ENCODE results near the gene CPLX3. TPM values are rescaled to one million over a fixed set of nuclear protein-coding genes. Genes with fewer than 3 reads are reported as not detected.

The CPLX3 gene
- total RNA-seq, 4 donors from 2014 or later, result not detected

GRCh38 chr15:74857082-74857655 lies 30.7 kb downstream of the CPLX3 start:
- Histone ChIP-seq H3K4me1 (peaks cover 0 to 42% (median 24%) of the 10 kb centered on the region in 4 donors), H3K36me3 (peaks cover 0 to 25% (median 17%) of the 10 kb centered on the region in 3 donors), H3K27me3 (no peaks in the 10 kb centered on the region), H3K4me3 (no peak overlapping the region), H3K27ac (peak overlapping the region in 3 of 4 donors; percentile 9 to 26 (median 11)), H3K9me3 (no peaks in the 10 kb centered on the region)
- DNase-seq (ENCODE audit: low spot score in 2 of 2), result no peak
- 66 to 68% methylated on average over 5 of the region's 5 CpGs for WGBS, 2 donors
- TF ChIP-seq CTCF (IDR thresholded peaks at IDR 0.05) (no peak), POLR2A (IDR thresholded peaks at IDR 0.05) (no peak)

- peaks cover 0 to 19% (median 11%) of the 10 kb centered on the region in 3 donors for H3K36me3 ChIP-seq
- 48 to 57% methylated on average over 9 of the region's 9 CpGs for WGBS, 2 donors
- H3K27ac ChIP-seq, result peak overlapping the region in 3 of 4 donors; percentile 11 to 50 (median 36)
- H3K27me3 ChIP-seq, result no peaks in the 10 kb centered on the region
- no peak overlapping the region for H3K4me3 ChIP-seq
- H3K9me3 ChIP-seq, result no peaks in the 10 kb centered on the region
- no peak for DNase-seq (ENCODE audit: low spot score in 2 of 2)
- H3K4me1 ChIP-seq, result peaks cover 0 to 42% (median 24%) of the 10 kb centered on the region in 4 donors
- TF ChIP-seq EP300 (IDR thresholded peaks at IDR 0.05) (no peak), CTCF (IDR thresholded peaks at IDR 0.05) (no peak), POLR2A (IDR thresholded peaks at IDR 0.05) (no peak)
Observed at GRCh38 chr15:74857671-74858368, 31.4 kb downstream of the CPLX3 start.

DNA sequence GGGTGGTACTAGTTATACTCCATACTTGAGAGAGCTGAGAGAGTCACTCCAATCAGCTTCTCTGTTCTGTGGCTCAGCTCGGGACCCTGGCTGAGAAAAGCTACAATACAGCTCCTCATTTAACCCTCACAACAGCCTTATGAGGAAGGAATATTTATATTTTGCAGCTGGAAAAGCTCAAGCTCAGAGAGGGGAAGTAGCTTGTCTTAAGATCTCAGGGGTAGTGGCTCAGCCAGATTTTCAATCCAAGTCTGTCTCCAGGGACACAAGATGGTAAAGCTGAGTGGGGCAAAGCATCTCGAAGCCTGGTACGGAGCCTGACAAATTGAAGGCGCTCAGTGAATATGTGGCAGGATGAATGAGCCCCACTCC lies 31.9 kb downstream of the CPLX3 start:
- TF ChIP-seq POLR2A (IDR thresholded peaks at IDR 0.05) (no peak), CTCF (IDR thresholded peaks at IDR 0.05) (no peak), EP300 (IDR thresholded peaks at IDR 0.05) (no peak)
- peak overlapping the region in 2 of 4 donors; percentile 36 to 50 for H3K27ac ChIP-seq
- DNase-seq (ENCODE audit: low spot score in 2 of 2), result no peak
- H3K4me1 ChIP-seq, result peaks cover 0 to 42% (median 24%) of the 10 kb centered on the region in 4 donors
- H3K27me3 ChIP-seq, result no peaks in the 10 kb centered on the region
- peaks cover 0 to 13% (median 6%) of the 10 kb centered on the region in 3 donors for H3K36me3 ChIP-seq
- no peak overlapping the region for H3K4me3 ChIP-seq
- WGBS, 2 donors, result 65 to 66% methylated on average over 4 of the region's 4 CpGs
- H3K9me3 ChIP-seq, result no peaks in the 10 kb centered on the region

DNA sequence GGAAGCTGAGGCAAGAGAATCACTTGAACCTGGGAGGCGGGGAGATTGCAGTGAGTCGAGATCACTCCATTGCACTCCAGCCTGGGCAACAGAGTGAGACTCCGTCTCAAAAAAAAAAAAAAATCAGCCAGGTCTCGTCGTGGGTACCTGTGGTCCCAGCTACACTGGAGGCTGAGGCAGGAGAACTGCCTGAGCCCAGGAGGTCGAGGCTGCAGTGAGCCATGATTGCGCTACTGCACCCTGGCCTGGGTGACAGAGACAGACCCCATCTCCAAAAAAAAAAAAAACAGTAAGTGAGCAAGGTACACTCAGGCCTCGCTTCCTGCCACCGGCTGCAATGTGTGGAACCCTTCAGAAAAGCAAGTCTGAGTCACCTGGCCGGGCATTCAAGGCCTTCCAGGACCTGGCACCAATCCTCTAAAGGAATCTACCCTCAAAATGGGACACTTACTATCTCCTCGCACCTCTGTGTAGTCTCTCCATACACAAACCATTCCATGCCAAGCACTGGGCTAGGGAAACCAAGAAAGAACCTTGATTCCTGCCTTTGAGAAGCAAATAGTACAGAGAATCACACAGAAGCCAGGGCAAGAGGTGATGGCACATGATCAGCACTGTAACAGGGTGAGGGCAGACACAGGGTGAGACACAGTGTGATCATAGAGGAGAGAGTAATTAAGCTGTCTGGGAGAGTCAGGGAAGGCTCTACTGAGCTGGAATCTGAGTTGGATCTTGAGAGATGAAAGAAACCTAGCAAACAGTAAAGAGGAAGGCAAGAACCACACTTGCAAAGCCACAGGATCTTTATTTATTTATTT lies 37.0 kb downstream of the CPLX3 start:
- Histone ChIP-seq H3K36me3 (peaks cover 0 to 12% (median 0%) of the 10 kb centered on the region in 3 donors), H3K27ac (no peak overlapping the region), H3K9me3 (no peaks in the 10 kb centered on the region), H3K4me1 (peaks cover 0 to 55% (median 35%) of the 10 kb centered on the region in 4 donors), H3K4me3 (no peak overlapping the region), H3K27me3 (no peaks in the 10 kb centered on the region)
- 86 to 93% methylated on average over 11 of the region's 11 CpGs for WGBS, 2 donors
- DNase-seq (ENCODE audit: low spot score in 2 of 2), result no peak
- no peak for TF ChIP-seq POLR2A (IDR thresholded peaks at IDR 0.05)
- no peak for TF ChIP-seq CTCF (IDR thresholded peaks at IDR 0.05)
- TF ChIP-seq EP300 (IDR thresholded peaks at IDR 0.05), result no peak
